GM18868 (cell line): ENCODE measurements around the gene EPOP.
A peak's percentile ranks its signal among the peaks of the same experiment; 100 is the strongest.

ENCODE experiments used
- ATAC-seq: cut with Tn5 transposase; IDR thresholded peaks from one replicate; pipeline ENCODE4 v1.9.1; 2021; ENCODE audit warnings: mild to moderate bottlenecking, moderate library complexity; ENCODE audit not compliant: unreplicated experiment

EPOP gene

GRCh38 chr17:38705803-38706504, 31.2 kb upstream of the EPOP start:
- ATAC-seq = no peak

DNA sequence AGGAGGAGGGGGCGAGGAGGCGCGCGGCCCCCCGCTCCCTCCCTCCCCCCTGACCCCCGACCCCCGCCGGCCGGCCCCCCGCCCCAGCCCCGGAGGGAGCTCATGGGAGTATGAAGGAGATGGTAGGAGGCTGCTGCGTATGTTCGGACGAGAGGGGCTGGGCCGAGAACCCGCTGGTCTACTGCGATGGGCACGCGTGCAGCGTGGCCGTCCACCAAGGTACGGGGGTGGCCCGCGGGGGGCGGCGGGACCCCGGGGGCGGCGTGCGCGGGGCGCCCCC, 30.7 kb upstream of the EPOP start:
- no peak for ATAC-seq

- no peak for ATAC-seq
Measured at GRCh38 chr17:38704606-38705522, 30.1 kb upstream of the EPOP start, which contains the start of gene MLLT6. TSS of gene MLLT6 (plus strand) at chr17:38705273. CDS start at chr17:38705633, 360 bp downstream.

DNA sequence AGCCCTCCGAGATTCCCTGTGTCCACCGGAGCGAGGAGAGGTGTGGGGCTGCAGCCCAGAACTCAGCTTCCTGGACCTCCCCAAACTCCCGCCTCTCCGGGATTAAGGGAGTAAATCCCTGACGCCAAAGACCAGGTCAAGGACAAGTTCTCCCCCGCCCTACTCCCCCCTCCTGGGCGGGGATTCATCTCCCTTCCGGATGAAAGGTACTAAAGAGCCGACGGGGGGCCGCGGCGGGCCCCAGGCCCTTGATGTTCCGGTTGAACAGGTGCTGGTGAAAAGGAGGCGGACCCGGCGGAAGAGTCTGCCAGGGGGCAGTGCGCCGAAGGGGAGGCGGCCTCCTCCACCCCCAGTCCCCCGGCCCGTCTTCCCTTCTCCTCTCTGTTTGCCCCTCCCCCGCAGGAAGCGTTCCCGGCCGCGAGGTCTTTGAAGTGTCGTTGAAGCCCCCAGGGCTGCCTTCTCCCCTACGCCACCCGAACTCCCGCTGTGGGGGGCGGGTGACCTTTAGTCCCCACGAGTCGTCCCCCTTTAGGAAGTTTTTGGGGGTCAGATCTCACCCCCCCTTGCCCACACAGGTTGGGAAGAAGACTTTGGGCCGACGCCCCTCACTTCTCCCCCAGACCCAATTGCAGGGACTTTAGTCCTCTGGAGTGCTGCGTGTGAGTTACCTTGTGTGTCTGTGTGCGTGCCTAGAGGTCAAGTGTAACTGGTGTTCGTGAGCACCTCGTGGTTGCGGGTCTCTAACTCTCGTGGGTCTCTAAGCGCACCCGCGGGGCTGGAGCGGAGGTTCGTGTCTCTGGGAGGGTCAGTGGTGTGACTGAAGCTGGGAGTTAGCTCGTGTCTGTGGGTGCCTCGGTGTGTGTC, 29.2 kb upstream of the EPOP start:
- ATAC-seq = peak; percentile 23

- no peak for ATAC-seq
Measured at GRCh38 chr17:38702916-38703741, 28.4 kb upstream of the EPOP start.

GRCh38 chr17:38702166-38702915, 27.6 kb upstream of the EPOP start:
- ATAC-seq = peak; percentile 15

DNA sequence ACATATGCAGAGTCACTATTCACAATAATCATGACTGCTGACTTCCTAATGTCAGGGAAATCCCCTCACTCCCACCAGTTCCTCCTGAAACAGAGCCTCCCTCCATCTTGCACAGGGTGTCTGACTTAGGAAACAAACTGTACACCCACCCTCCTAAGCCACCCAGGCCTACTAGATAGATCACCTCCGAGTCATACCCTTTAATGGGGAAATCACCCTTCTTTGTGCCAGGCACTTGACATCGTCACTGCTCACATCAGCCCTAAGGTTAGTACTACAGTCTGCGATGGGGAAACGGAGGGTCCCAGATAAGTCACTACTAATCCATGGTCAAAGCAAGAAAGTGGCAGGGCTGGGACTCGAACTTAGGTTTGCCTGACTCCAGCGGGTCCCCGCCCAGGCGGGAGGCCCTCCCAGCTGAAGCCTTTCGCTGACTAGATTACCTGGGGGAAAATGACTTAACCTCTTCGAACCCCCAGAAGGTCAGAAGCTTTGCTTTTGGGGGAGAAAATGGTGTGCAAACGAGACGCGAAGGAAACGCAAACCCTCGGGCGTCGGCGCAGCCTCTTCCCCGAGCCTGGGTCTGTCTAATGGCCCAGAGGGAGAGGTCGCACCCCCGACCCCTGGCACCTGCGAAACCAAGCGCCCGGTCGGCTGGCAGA, 26.9 kb upstream of the EPOP start:
- peak; percentile 27 for ATAC-seq

DNA sequence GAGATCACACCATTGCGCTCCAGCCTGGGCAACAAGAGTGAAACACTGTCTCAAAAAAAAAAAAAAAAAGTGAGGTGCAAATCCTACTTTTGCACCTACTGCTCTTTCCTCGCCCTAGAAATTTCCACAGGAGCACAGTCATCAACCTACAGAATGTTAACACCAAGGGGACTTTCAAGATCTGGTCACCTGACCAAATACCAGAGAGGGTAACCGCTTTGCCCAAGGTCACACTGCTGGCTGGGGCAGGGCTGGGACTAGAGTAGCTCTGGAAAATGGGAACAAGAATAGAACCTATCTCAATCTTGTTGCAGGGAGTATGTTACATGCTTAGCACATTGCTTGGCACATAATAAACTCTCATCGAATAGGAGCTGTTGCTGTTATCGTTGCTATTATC, 24.0 kb upstream of the EPOP start:
- no peak for ATAC-seq

- no peak for ATAC-seq
Measured at GRCh38 chr17:38697061-38697820, 22.5 kb upstream of the EPOP start.

DNA sequence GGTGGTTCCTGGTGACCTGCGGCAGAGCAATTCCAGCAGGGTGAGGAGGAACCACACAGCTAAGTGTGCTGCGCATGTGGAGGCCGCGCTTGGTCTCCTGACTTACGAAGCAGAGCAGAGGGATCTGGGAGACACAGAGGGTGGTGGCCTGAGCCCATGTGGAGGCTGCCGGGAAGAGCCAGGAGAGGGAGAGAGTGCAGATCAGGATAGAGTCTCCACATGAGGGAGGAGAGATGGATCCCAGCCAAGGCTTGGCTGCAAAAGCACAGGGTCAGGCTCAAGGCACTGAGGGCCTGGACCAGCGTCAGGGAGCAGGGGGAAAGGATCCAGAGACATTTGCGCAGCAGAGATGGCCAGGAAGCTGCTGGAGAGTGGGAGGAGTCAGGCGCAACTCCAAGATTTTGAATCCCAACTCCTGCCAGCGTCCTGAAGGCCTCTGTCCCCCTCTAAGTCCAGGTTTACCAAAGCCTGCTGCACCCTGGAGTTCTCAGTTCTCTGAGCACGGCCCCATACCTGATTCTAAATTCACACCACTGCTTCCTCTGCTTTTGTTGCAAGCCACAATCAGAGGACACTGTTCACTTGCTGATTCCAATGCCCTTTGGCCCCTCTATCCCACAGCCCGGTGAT, 19.1 kb upstream of the EPOP start:
- ATAC-seq = no peak

DNA sequence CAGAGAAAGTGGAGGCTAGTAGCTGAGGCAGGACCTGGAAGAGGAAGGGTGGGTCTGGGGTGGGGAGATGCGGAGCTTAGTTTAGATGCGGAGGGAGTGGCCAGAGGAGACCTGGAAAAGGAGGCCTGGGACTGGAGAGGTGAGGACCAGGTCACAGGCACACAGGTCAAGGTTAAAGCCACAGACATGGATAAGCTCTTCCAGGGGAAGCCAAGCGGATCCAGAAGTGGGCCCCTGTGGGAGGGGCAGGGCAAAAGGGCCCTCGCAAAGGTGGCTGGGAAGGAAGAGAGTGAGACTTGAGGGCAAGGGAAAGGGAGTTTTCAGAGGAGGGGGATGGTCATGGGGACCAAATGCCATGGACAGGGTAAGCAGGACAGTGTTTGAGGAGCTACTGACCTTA, 16.4 kb upstream of the EPOP start:
- ATAC-seq = no peak

DNA sequence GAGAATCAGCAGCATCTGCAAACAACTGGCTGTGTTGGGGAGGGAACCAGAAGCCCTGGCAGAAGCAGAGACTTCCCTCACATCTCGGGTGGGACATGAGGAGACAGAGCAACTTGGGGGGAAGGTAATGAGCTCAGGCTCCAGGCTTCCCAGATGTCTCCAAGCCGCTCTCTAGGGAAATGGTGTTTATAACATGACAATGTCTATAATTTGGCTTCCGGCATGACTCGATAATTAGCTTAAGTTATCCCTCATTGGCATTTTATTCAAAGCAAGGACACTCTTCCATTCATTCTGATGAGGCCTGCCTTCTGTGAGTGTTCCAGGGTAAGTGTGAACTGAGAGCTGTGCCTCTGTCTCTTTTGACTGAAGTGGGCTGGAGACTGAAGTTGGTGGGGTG, 15.6 kb upstream of the EPOP start:
- ATAC-seq = no peak

- no peak for ATAC-seq
Measured at GRCh38 chr17:38687286-38687685, 12.5 kb upstream of the EPOP start.

- ATAC-seq = no peak
Measured at GRCh38 chr17:38685491-38685890, 10.7 kb upstream of the EPOP start.

- no peak for ATAC-seq
Measured at GRCh38 chr17:38681096-38681495, 6.3 kb upstream of the EPOP start.

DNA sequence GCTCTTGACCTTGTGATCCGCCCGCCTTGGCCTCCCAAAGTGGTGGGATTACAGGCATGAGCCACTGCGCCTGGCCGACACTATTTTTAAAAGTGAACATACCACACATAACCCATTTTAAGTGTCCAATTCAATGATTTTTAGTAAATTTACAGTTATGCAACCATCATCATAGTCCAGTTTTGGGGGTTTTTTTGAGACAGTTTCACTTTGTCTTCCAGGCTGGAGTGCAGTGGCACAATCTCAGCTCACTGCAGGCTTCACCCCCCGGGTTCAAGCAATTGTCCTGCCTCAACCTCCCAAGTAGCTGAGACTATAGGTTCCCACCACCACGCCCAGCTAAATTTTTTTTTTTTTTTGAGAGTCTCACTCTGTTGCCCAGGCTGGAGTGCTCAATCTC, 3.1 kb upstream of the EPOP start:
- no peak for ATAC-seq

- ATAC-seq = no peak
Measured at GRCh38 chr17:38676706-38677504, 2.1 kb upstream of the EPOP start.
